NT2/D1 (cell line): ENCODE measurements around the gene TCEAL5.

Experiments used
- YY1 ChIP-seq: IDR thresholded peaks from 2 replicates; pipeline ENCODE4 v1.6.1; 2011; ENCODE audit not compliant: insufficient read length, insufficient read depth
- ZNF274 ChIP-seq: IDR thresholded peaks from 2 replicates; pipeline ENCODE4 v1.6.1; 2011; ENCODE audit warnings: mild to moderate bottlenecking, low read depth, low read length

- no peak for TF ChIP-seq ZNF274
- no peak for TF ChIP-seq YY1
Observed at GRCh38 chrX:103276581-103277002, at the start of gene TCEAL5.
